ENCODE results near the gene USP37. TPM values are rescaled to one million over a fixed set of nuclear protein-coding genes. Genes with fewer than 3 reads are reported as not detected.

USP37 gene
- polyA plus RNA-seq, 3 donors = 2.7 to 4.9 (median 2.7) TPM

GRCh38 chr2:218482651-218483050 lies 85.5 kb downstream of the USP37 start:
- H3K4me1 Mint-ChIP-seq = peaks cover 4% of the 10 kb centered on the region
- intact Hi-C loops (cut with micrococcal nuclease) = no loop called here
- Histone ChIP-seq H3K4me1 (ENCODE audit: control insufficient read depth in 1 of 2, insufficient read depth in 2 of 2, low read length in 2 of 2) (no peaks in the 10 kb centered on the region), H3K9ac (ENCODE audit: insufficient read depth, low read length, poor library complexity, severe bottlenecking) (no peak overlapping the region), H3K27me3 (ENCODE audit: control insufficient read depth in 2 of 2, insufficient read depth in 2 of 2, low read length in 2 of 2) (no peaks in the 10 kb centered on the region), H3K36me3 (replicated peaks in 1 of 2; ENCODE audit: control insufficient read depth in 1 of 2, insufficient read depth in 2 of 2, low read length in 2 of 2) (peaks cover 20 to 84% of the 10 kb centered on the region in 2 donors), H3K4me3 (replicated peaks in 1 of 3; ENCODE audit: low read depth in 2 of 3, low read length in 3 of 3) (no peak overlapping the region), H3K27ac (ENCODE audit: low read depth in 1 of 2, low read length in 2 of 2) (no peak overlapping the region), H2AFZ (ENCODE audit: insufficient read depth, low read depth, low read length, poor library complexity, severe bottlenecking) (no peak overlapping the region), H3K9me3 (replicated peaks in 1 of 2; ENCODE audit: control insufficient read depth in 1 of 2, insufficient read depth in 1 of 2, low read length in 2 of 2) (no peaks in the 10 kb centered on the region), H3K79me2 (ENCODE audit: insufficient read depth, low read length) (no peaks in the 10 kb centered on the region), H3K4me2 (replicated peaks; ENCODE audit: extremely low read depth, low read length, poor library complexity, severe bottlenecking) (no peak overlapping the region), H4K20me1 (ENCODE audit: insufficient read depth, low read length) (no peaks in the 10 kb centered on the region)
- TF ChIP-seq CTCF (IDR thresholded peaks at IDR 0.05) = no peak
- WGBS (ENCODE audit: insufficient coverage) = no CpG with 5 or more reads among the region's 1 CpG
- H3K9me3 Mint-ChIP-seq = no peaks in the 10 kb centered on the region
- peaks cover 51 to 61% of the 10 kb centered on the region in 2 donors for H3K36me3 Mint-ChIP-seq
- H3K27me3 Mint-ChIP-seq (ENCODE audit: low read depth in 3 of 3) = no peaks in the 10 kb centered on the region
- no peak overlapping the region for H3K27ac Mint-ChIP-seq
- H3K4me3 Mint-ChIP-seq = no peak overlapping the region
- DNase-seq = no peak

DNA sequence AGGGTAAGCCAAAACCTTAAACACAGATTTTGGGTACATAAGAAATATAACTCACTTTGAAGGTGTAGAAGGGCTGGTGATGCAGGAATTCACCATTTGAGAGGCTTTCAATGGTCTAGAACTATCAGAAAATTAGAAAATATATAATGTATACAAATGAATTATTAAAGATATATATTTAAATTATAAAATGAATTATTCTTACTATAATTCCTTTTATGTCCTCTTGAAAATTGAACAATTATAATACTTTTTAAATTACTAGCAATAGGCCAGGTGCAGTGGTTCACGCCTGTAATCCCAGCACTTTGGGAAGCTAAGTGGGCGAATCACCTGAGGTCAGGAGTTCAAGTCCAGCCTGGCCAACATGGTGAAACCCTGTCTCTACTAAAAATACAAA lies 88.6 kb downstream of the USP37 start:
- H3K36me3 Mint-ChIP-seq = peaks cover 50 to 51% of the 10 kb centered on the region in 2 donors
- Histone ChIP-seq H3K4me2 (replicated peaks; ENCODE audit: extremely low read depth, low read length, poor library complexity, severe bottlenecking) (no peak overlapping the region), H3K9me3 (replicated peaks in 1 of 2; ENCODE audit: control insufficient read depth in 1 of 2, insufficient read depth in 1 of 2, low read length in 2 of 2) (no peaks in the 10 kb centered on the region), H3K4me3 (replicated peaks in 1 of 3; ENCODE audit: low read depth in 2 of 3, low read length in 3 of 3) (no peak overlapping the region), H2AFZ (ENCODE audit: insufficient read depth, low read depth, low read length, poor library complexity, severe bottlenecking) (no peak overlapping the region), H3K27ac (ENCODE audit: low read depth in 1 of 2, low read length in 2 of 2) (no peak overlapping the region), H4K20me1 (ENCODE audit: insufficient read depth, low read length) (no peaks in the 10 kb centered on the region), H3K27me3 (ENCODE audit: control insufficient read depth in 2 of 2, insufficient read depth in 2 of 2, low read length in 2 of 2) (no peaks in the 10 kb centered on the region), H3K9ac (ENCODE audit: insufficient read depth, low read length, poor library complexity, severe bottlenecking) (no peak overlapping the region), H3K4me1 (ENCODE audit: control insufficient read depth in 1 of 2, insufficient read depth in 2 of 2, low read length in 2 of 2) (no peaks in the 10 kb centered on the region), H3K36me3 (replicated peaks in 1 of 2; ENCODE audit: control insufficient read depth in 1 of 2, insufficient read depth in 2 of 2, low read length in 2 of 2) (peaks cover 28 to 80% of the 10 kb centered on the region in 2 donors), H3K79me2 (ENCODE audit: insufficient read depth, low read length) (no peaks in the 10 kb centered on the region)
- 93% methylated on average over 2 of the region's 2 CpGs for WGBS (ENCODE audit: insufficient coverage)
- no peak overlapping the region for H3K27ac Mint-ChIP-seq
- TF ChIP-seq CTCF (IDR thresholded peaks at IDR 0.05) = no peak
- H3K27me3 Mint-ChIP-seq (ENCODE audit: low read depth in 3 of 3) = no peaks in the 10 kb centered on the region
- intact Hi-C loops (cut with micrococcal nuclease) = loop anchor here in 1 of 2 donors (5.0 to 10.0 kb wide), 2 partner anchors 295 to 682 kb away; no protein-coding TSS in a partner anchor
- H3K4me3 Mint-ChIP-seq = no peak overlapping the region
- DNase-seq = no peak
- no peaks in the 10 kb centered on the region for H3K9me3 Mint-ChIP-seq
- H3K4me1 Mint-ChIP-seq = peaks cover 4% of the 10 kb centered on the region
